KMS-11 (cell line): Measurements from ENCODE around the gene FAM168A.

Source experiments
- H2AFZ ChIP-seq: fragments of 200-600 bp; sonication (generic); 2 replicates; pipeline ENCODE4 v1.6.1; 2016; ENCODE audit warnings: antibody characterized with exemption, mixed run types, low read depth
- H3K27ac ChIP-seq: fragments of 200-600 bp; sonication (generic); 2 replicates; pipeline ENCODE4 v1.6.1; 2016; ENCODE audit warnings: mild to moderate bottlenecking, mixed run types
- H3K27me3 ChIP-seq: fragments of 200-600 bp; sonication (generic); 2 replicates; pipeline ENCODE4 v1.6.1; 2017; ENCODE audit warnings: mild to moderate bottlenecking, low read depth, mixed run types, moderate library complexity; ENCODE audit not compliant: insufficient read depth
- H3K36me3 ChIP-seq: fragments of 200-600 bp; sonication (generic); 2 replicates; pipeline ENCODE4 v1.6.1; 2017; ENCODE audit warnings: mild to moderate bottlenecking, mixed run types; ENCODE audit not compliant: insufficient read depth
- H3K4me1 ChIP-seq: fragments of 200-600 bp; sonication (generic); 2 replicates; pipeline ENCODE4 v1.6.1; 2016; ENCODE audit warnings: mild to moderate bottlenecking, low read depth, mixed run types; ENCODE audit not compliant: poor library complexity, severe bottlenecking
- H3K4me2 ChIP-seq: fragments of 200-600 bp; sonication (generic); 2 replicates; pipeline ENCODE4 v1.7.0; 2016; ENCODE audit warnings: mild to moderate bottlenecking, mixed run types
- H3K4me3 ChIP-seq: fragments of 200-600 bp; sonication (generic); IDR thresholded peaks from 2 replicates; pipeline ENCODE4 v1.6.1; 2017; ENCODE audit warnings: low read depth, low read length, mixed read lengths; ENCODE audit not compliant: insufficient read depth
- H3K79me2 ChIP-seq: fragments of 200-600 bp; sonication (generic); 2 replicates; pipeline ENCODE4 v1.6.1; 2016; ENCODE audit warnings: low read depth, mixed run types; ENCODE audit not compliant: insufficient read depth
- H3K9ac ChIP-seq: fragments of 200-600 bp; sonication (generic); 2 replicates; pipeline ENCODE4 v1.6.1; 2016; ENCODE audit warnings: mild to moderate bottlenecking, mixed run types
- H4K20me1 ChIP-seq: fragments of 200-600 bp; sonication (generic); 2 replicates; pipeline ENCODE4 v1.6.1; 2016; ENCODE audit warnings: mild to moderate bottlenecking, mixed run types; ENCODE audit not compliant: insufficient read depth
- CTCF ChIP-seq: fragments of 200-600 bp; sonication (generic); conservative IDR thresholded peaks from 2 replicates; pipeline ENCODE4 v1.6.1; 2017; ENCODE audit warnings: low read depth, mild to moderate bottlenecking, antibody characterized with exemption, low read length, moderate library complexity, mixed read lengths

The FAM168A gene

GRCh38 chr11:73519266-73519665 is 78.6 kb downstream of the FAM168A start:
- no peaks in the 10 kb centered on the region for H4K20me1 ChIP-seq
- H3K27ac ChIP-seq, result no peak overlapping the region
- no peaks in the 10 kb centered on the region for H3K79me2 ChIP-seq
- no peak overlapping the region for H3K9ac ChIP-seq
- no peak for TF ChIP-seq CTCF
- peaks cover 4% of the 10 kb centered on the region for H3K4me1 ChIP-seq
- no peaks in the 10 kb centered on the region for H3K27me3 ChIP-seq
- no peaks in the 10 kb centered on the region for H3K36me3 ChIP-seq
- no peak overlapping the region for H3K4me3 ChIP-seq
- H2AFZ ChIP-seq, result no peak overlapping the region
- no peak overlapping the region for H3K4me2 ChIP-seq

GRCh38 chr11:73518195-73518594 is 79.7 kb downstream of the FAM168A start:
- H3K79me2 ChIP-seq, result no peaks in the 10 kb centered on the region

GRCh38 chr11:73516080-73516479 is 81.8 kb downstream of the FAM168A start:
- H3K4me2 ChIP-seq, result no peak overlapping the region
- no peak overlapping the region for H2AFZ ChIP-seq
- no peak overlapping the region for H3K27ac ChIP-seq
- no peaks in the 10 kb centered on the region for H3K27me3 ChIP-seq
- H3K9ac ChIP-seq, result no peak overlapping the region
- no peak overlapping the region for H3K4me3 ChIP-seq
- H3K79me2 ChIP-seq, result no peaks in the 10 kb centered on the region
- peaks cover 4% of the 10 kb centered on the region for H3K4me1 ChIP-seq
- H3K36me3 ChIP-seq, result no peaks in the 10 kb centered on the region
- no peaks in the 10 kb centered on the region for H4K20me1 ChIP-seq
- TF ChIP-seq CTCF, result no peak

More at GRCh38 chr11:73518195-73518594, 79.7 kb downstream of the FAM168A start:
- Histone ChIP-seq H3K27me3 (no peaks in the 10 kb centered on the region), H3K9ac (no peak overlapping the region), H4K20me1 (no peaks in the 10 kb centered on the region), H3K36me3 (no peaks in the 10 kb centered on the region), H3K4me2 (no peak overlapping the region), H2AFZ (no peak overlapping the region), H3K4me3 (no peak overlapping the region), H3K4me1 (peaks cover 4% of the 10 kb centered on the region), H3K27ac (no peak overlapping the region)
- no peak for TF ChIP-seq CTCF

GRCh38 chr11:73513707-73514106 is 84.2 kb downstream of the FAM168A start:
- TF ChIP-seq CTCF, result no peak
- no peaks in the 10 kb centered on the region for H3K4me1 ChIP-seq
- H3K4me2 ChIP-seq, result no peak overlapping the region
- no peak overlapping the region for H3K4me3 ChIP-seq
- no peak overlapping the region for H2AFZ ChIP-seq
- no peak overlapping the region for H3K9ac ChIP-seq
- no peaks in the 10 kb centered on the region for H3K79me2 ChIP-seq
- H3K36me3 ChIP-seq, result no peaks in the 10 kb centered on the region
- no peaks in the 10 kb centered on the region for H3K27me3 ChIP-seq
- no peaks in the 10 kb centered on the region for H4K20me1 ChIP-seq
- no peak overlapping the region for H3K27ac ChIP-seq
